Measurements from ENCODE around the gene GBA3.

Gene GBA3

DNA sequence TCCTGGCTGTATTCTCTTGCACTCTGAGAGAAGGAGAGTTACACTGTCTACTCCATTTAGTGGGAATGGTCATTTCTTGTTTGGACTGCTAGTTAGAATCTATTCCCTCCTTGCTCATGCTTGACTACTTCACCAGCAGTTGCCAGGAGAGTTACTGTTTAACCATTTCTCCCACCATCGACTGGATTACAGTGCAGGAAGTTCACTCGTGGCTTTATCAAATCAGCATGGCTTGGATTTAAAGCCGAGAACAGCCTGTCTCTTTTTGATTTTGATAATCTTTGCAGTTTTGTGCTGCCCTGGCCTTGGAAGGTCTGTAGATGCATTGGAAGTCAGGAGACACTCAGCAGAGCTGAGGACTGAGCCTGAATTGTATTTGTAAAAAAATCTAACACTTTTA is 3.2 kb downstream of the GBA3 start:
- no peak for DNase-seq

DNA sequence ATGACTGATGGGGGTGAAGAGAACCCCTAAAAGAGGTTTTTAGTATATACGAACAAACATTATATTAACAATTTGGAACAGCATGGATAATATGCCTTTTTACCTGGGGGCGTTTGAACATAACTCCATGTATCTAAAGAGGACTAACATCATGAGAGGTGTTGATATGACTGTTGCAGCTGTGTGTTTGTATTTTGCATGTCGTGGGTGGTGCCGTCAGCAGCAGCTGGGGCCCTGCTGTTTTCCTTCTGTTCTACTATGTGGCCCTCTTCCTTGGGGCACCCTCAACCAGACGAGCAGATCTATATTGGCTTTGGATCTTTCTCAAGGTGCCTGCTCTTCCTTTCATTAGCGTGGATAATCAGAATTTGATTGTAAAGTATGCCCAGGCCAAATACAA is 11.2 kb downstream of the GBA3 start:
- no peak for DNase-seq

- DNase-seq = no peak
Measured at GRCh38 chr4:22707390-22707789, 14.7 kb downstream of the GBA3 start.

GRCh38 chr4:22708961-22709360 is 16.2 kb downstream of the GBA3 start:
- no peak for DNase-seq

DNA sequence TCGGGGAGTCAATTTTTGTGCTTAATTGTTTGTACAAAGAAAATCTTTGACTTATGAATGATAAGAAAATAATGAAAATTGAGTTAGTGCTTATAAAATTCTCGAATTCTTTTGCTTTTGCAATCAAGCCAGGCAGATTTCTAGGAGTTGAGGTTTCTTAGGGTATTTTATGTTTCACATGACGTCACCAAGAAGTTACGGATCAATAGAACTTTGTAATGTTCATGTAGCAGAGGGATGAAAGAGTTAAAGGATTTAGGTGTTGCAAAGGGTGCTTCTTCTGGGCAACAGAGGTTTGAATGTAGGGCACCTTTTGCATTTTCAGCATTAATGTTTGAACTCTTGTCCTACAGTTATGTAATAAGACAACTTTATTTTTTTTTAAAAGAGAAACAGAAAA is 19.4 kb downstream of the GBA3 start:
- no peak for DNase-seq

DNA sequence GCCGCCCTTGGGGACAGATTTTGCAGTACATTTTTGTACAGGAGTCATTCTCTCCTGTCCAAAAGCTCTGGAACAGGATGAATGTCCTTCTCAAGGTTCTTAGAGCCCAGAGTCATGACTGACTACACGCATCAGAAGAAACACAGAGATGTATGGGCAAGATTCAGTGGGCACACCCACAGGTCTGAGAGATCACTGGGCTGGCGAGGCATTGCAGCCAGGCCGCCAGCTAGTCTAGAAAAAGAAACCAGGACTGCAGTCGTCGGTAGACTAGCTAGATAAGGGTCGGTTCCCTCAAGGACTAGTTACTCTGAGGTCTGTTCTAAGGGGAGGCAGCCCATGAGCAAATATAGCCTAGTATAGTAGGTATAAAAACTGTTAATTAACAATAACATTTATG is 19.8 kb downstream of the GBA3 start:
- DNase-seq = no peak

DNA sequence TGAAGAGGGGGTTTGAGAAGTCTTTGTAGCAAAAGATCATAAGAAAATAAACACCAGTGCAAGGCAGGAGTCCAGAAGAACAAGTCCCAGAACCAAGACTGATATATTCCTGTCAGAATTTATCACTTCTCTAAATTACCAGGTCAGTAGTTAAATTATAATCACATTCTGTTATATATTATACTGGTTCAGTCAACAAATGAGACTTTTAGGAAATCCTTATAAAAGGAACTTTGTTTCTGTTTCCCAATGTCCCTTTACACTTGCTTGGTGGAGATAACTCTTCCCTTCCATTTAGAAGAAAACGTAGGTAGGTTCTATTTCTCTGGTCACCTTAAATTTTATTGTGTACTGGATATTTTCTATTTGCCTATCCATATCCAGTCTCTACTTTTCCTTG is 21.1 kb downstream of the GBA3 start:
- no peak for DNase-seq

- DNase-seq = no peak
Measured at GRCh38 chr4:22719218-22719617, 26.5 kb downstream of the GBA3 start.

DNA sequence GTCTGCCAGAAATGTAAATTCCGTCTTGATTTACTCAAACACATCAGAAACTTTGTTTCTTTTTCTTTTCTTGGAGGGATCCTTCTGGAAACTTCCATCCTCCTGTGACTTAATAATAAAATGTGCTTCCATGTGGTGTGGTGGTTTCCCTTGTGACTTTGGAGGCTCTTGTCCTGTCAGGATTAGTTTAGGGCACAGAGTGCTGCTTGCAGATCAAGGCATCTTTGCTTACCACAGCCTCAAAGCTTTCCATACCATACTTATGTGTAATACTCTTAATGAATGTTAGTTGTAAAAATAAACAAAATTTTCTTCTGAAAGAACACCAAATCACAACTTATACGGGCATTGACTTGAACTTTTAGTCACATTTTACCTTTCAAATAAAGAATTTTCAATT is 27.4 kb downstream of the GBA3 start:
- no peak for DNase-seq

DNA sequence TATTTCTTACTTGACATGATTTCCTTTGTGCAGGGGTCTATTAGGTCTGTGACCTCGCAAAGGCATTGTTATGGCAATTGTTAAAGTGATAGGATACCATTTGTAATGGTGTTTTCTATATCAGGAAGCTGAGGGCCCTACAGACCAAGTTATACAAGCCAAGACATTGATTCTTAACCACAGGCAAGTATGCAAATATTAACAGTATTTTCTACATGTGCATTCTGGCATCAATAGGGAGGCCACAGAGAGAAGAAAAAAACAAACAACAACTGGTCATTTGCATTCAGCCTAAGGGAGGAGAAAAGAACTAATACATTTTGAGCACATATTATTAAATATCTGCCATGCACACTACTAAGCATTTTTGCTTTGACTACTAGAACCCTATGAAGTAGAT is 28.5 kb downstream of the GBA3 start:
- DNase-seq = no peak

DNA sequence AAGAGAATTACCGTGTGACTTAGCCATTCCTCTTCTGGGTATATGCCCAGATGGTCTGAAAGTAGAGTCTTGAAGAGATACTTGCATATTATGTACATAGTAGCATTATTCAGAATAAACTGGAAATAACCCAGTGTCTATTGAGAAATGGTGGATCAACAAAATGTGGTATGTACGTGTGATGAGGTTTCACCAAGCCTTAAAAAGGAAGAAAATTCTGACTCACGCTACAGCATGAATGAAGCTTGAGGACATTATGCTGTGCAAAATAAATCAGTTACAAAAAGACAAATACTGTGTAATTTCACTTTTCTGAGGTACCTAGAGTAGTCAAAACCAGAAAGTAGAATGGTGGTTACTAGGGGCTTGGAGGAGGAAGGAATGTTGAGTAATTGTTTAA is 37.3 kb downstream of the GBA3 start:
- no peak for DNase-seq

- no peak for DNase-seq
Measured at GRCh38 chr4:22733816-22734215, 41.1 kb downstream of the GBA3 start.

- no peak for DNase-seq
Measured at GRCh38 chr4:22736912-22737311, 44.2 kb downstream of the GBA3 start.

- DNase-seq = no peak
Measured at GRCh38 chr4:22739968-22740367, 47.2 kb downstream of the GBA3 start.

- no peak for DNase-seq
Measured at GRCh38 chr4:22741744-22742143, 49.0 kb downstream of the GBA3 start.

DNA sequence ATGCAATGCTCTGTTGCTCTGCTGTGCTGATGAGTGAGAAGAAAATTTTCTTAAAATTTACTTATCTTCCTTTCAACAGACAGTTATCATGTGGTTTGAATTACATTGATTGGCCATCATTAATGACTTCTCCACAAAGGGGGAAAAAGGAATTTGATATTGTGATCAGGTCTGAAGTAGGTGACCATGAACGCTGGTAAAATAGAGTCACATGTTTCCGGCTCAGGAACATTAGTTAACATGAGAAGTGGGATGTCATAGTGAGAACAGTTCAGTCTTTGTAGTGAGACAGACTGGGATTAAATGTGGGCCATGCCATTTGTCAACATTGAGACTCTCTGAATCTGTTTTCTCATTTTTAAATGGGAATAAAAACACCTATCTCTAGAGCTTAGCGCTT is 50.6 kb downstream of the GBA3 start:
- no peak for DNase-seq

DNA sequence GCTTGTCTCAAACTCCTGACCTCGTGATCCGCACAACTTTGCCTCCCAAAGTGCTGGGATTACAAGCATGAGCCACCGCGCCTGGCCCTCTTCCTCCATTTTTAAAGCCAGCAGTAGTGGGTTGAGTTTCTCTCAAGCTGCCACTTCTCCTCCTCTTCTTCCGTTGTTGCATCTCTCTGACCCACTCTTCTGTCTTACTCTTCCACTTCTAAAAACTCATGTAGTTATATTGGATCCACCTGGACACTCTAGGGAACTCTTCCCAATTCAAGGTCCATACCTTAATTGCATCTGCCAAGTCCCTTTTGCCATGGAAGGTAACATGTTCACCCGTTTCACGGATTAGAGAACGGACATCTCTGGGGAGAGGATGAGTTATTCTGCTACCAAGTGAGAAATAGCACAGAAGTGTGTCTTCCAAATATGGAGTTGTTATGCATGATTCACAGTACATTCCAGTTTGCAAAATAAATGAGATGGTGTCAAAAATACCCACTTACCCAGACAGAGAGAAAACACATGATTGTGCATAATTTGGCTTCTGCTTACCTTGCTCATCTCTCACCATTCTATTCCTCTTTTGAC is 51.8 kb downstream of the GBA3 start:
- DNase-seq = no peak

DNA sequence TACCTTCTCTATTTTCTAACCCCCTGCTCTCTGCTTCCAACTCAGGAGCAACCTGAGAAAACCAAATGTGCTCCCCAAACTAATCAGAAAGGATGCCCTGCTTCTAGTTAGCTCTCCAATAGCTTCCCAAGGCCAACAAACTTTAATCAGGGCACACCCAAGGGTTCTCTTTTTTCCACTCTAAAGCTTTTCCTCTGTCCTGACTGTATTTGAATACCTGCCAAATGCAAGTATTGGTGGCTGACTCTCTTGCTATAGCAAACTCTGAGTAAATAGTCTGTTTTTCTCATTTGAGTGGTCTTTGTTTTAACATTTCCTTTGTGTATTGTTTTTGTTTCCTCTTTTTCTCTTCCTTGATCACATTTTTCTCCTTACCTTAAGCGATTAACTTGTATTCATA is 52.5 kb downstream of the GBA3 start:
- DNase-seq = no peak

DNA sequence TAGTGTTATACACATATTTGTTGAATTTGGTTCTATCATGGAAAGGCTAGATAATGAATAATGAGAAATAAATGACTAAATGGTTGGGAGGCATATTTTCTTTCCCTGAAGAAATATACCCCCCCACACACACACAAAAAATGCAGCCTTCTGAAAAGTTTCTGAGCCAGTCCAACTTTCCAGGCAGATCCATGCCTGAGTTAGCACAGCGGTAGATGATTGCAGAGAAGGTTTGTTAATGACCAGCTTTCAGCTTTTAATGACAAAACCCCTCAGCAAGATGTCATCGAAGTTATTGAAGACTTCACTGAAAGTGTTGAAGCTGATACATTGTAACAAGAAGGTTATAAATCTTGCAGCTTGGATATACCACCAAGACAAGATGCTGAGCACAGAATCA is 61.4 kb downstream of the GBA3 start:
- DNase-seq = no peak

DNA sequence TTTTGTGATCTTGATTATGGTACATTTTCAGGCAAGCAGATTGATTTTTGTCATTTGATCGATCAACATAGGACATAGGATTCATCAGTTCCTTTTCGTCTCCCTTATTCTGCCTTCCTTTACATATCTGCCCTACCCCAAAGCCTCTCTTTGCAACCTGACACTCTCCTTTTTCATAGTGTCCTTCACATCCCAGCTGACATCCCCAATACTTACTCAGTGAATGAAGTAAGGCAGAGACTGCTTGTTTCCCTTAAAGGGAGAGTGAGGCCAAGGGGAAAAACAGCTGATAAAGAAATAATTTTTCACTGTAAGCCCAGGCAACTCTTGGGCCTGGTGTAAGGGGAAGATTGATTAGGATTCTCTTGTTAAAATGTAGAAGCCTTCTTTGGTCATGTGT is 69.8 kb downstream of the GBA3 start:
- no peak for DNase-seq

DNA sequence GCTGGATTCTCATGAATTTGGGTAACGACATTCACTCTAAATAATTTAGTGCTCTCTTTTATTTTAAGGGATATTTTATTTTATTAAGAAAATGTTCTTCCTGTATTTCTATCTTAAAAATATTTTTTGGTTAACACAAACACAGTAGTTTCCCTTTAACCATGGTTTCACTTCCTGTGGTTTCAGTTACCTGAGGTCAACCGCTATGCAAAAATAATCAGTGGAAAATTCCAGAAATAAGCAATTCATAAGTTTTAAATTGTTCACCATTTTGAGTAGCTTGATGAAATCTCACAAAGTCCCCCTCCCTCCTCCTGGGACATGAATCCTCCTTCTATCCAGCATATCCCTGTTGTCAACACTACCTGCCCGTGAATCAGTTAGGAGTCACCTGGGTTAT is 71.4 kb downstream of the GBA3 start:
- DNase-seq = no peak

- no peak for DNase-seq
Measured at GRCh38 chr4:22766068-22766467, 73.3 kb downstream of the GBA3 start.

GRCh38 chr4:22778547-22779163 is 85.9 kb downstream of the GBA3 start:
- no peak for DNase-seq

DNA sequence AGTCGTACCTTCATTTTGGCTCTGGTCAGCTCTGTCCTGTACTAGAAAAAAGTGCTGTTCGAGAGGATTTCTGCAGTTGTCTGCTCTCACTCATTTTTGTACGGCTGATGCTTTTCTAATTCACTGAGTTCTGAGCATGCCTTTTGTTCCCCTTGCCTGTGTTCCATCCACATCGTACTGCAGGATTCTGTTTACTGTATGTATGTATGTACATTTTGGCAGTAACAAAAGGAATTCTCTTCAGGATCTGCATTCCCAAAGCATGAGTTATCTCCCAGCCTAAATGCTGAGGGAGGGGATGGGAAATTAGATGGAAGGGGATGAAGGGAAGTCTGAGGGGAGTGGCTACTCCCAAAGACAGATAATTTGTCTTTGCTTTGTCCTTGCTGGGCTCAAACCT is 87.6 kb downstream of the GBA3 start:
- DNase-seq = no peak

DNA sequence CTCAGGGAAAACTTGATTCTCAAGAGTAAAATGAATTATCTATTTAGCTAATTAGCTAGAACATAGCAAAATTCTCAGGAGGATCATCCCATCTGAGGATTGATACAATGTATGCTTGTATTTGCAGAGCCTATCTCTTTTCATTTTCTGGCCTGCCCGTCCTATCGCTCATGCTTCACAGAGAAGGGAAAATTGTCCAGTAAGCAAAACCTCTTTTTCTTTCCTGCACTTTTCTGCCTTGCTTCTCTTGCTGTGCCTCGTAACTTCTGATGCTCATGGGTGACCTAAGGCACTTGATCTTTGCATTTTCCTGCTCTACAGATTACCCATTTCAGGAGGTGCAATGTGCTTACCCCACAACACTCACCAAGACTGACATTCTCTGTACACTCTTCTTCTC is 88.1 kb downstream of the GBA3 start:
- no peak for DNase-seq
